ENCODE data around the gene SULT1A2.
"Not testable (repeated sequence)": the region's sequence is repeated elsewhere in the genome, so short reads cannot be mapped to it uniquely, and the experiment has no call there.

Gene SULT1A2

DNA sequence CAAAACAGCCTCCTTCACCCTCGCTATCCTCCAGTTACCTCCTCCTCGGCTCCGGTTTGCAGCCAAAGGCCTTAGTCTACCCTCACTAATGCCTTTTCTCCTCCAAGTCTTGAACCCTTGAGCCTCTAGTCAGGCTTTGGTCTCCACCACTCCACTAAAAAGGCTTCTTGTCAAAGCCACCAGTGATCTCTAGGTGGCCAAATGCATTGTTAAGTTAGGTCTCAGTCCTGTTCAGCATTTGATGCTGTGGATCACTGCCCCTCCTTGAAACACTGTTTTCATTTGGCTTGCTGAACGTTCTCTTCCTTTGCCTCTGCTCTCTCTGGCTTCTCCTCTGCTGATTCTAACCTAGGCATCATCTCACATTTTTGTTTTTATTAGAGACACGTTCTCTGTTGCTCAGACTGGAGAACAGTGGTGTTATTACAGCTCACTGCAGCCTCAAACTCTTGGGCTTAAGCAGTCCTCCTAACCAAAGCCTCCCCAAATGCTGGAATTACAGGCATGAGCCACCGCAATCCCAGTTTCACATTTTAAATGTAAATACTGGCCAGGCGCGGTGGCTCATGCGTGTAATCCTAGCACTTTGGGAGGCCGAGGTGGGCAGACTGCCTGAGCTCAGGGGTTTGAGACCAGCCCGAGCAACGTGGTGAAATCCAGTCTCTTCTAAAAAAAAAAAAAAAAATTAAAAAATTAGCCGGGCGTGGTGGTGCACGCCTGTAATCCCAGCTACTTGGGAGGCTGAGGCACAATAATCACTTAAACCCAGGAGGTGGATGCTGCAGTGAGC is 42.0 kb downstream of the SULT1A2 start:
- no peak for DNase-seq

DNA sequence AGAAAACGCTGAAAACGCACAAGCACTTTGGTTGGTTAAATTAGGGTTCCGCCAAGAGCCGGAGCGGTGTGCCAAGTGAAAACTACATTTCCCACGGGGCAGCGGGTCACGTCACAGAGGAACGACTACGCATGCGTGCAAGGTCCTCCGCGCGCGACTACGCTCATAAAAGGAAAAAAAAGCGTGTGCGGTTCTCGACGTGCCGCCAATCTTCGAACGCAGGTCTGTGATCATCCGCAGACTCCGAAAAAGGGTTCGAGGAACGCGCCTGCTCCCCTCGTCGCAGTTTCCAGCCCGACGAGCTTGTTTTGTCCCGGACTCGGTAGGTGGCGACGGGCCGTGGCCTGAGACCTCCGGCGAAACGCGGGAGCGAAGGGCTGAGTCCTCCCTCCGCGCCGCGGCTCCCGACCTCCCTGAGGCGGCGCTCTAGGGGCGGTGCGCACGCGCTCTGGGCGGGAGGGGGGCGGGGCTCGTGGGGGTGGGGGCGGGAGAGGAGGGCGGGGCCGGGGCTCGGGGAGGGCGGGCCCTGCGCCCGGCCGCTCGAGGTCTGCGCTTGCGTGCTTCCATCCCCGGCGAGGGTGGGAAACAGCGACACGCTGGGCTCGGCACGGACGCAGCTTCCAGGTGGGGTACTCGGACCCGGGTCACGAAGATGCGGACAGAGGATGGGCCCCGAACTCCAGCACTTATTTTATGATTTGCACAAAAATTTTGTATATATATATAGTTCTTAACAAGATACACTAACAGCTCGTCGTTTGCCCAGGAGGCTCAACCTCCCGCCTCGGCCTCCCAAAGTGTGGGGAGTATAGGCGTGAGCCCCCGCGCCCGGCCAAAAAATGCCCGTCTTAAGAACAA is 42.8 kb downstream of the SULT1A2 start, which contains the start of gene SGF29:
Gene SGF29, plus strand, starts transcription at position 145 of the 858 bp plus-strand sequence. CDS start 27,150 bp downstream, outside the sequence.
- DNase-seq = peak; percentile 84

DNA sequence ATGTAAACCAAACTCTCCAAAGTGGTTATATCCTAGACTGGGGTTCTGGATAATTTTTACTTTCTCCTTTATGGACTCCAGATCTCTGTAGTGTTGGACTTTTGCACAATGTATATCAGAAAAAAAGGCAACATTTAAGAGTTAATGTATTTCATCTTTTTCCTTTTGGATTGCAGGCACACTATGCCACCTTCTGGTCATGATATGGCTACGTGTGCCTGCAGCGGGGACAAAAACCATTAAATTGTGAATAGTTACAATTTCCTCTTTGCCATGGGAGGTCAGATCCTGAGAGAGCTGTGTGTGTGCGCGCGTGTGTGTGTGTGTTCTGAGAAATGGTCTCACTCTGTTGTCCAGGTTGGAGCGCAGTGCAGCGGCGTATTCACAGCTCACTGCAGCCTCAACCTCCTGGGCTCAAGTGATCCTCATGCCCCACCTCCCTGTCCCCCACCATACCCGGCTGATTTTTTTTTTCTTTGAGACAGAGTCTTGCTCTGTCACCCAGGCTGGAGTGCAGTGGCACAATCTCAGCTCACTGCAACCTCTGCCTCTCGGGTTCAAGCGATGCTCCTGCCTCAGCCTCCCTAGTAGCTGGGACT is 47.5 kb downstream of the SULT1A2 start:
- no peak for DNase-seq

DNA sequence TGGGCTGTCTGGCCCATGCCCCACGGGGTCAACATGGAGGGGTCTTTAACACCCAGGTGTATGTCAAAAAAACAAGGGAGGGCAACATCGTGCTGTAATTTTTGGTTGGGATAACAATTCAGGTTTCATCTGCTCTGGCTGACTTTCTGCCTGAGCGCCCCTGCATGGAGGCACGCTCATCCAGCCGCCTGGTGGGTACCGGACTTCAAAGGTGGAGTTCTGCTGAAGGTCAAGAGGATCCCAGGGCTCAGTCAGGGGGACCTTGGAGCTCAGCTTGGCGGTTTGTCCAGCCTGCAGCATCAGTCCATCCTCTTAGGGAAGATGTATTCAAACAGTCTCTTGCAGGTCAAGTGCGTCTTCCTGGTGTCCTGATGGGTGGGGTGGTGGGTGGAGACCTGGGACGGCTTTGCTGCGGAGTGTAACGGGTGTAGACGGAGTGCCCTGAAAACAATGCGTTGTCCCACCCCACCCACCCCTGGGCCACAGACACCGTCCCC is 48.5 kb downstream of the SULT1A2 start:
- no peak for DNase-seq

DNA sequence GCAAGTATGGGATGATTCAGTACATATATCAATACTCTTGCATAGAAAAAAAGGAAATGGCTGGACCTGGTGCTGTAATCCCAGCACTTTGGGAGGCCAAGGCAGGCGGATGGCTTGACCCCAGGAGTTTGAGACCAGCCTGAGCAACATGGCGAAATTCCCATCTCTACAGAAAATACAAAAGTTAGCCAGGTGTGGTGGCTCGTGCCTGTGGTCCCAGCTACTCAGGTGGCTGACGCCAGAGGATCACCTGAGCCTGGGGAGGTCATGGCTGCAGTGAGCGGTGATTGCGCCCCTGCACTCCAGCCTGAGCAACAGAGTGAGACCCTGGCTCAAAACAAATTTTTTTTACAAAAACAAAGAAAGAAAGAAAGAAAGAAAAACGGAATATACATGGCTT is 50.2 kb downstream of the SULT1A2 start:
- DNase-seq = no peak

DNA sequence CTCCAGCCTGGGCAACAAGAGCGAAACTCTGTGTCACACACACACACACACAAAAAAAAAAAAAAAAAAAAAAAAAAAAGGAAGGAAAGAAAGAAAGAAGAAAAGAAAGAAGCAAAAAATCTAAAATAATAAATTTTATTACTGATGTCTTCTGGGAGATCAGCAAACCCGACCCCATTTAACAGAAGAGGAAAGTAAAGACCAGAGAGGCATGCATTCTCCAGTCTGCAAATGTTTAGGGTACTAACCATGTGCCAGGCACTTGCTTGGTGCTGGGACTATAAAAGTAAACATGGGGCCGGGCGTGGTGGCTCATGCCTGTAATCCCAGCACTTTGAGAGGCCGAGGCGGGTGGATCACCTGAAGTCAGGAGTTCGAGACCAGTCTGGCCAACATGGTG is 50.9 kb downstream of the SULT1A2 start:
- DNase-seq = not testable (repeated sequence)

DNA sequence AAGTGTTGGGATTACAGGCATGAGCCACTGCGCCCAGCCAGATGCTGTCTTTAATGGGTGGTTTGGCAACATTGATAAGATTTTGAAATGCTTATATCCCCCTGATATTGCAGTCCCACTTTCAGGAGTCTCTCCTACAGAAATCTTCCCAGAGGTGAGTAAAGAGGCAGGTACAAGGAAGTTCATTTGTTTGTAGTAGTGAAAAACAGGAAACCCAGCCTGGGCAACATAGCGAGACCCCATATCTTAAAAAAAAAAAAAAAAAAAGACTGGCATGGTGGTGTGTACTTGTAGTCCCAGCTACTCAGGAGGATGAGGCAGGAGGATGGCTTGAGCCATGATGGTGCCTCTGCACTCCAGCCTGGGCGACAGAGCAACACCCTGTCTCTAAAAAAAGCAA is 51.9 kb downstream of the SULT1A2 start:
- DNase-seq = no peak

DNA sequence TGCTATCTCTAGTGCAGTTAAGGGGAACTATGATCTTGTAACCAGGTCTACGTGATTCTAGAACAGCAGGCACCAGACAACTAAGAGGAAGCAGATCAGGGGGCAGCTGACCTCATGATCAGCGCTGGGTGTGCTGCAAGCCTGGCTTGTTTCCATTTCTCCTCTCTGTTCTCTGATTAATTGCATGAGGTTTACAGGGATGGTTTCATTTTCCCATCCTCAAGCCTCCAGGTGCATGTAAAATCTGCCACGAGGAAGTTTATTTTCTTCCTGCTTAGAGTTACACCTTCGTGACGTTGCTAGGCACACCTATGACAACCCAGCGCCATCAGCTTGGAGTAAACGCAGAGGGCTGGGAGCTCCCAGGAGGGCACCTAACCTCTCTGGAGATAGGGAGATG is 53.8 kb downstream of the SULT1A2 start:
- peak; percentile 83 for DNase-seq

DNA sequence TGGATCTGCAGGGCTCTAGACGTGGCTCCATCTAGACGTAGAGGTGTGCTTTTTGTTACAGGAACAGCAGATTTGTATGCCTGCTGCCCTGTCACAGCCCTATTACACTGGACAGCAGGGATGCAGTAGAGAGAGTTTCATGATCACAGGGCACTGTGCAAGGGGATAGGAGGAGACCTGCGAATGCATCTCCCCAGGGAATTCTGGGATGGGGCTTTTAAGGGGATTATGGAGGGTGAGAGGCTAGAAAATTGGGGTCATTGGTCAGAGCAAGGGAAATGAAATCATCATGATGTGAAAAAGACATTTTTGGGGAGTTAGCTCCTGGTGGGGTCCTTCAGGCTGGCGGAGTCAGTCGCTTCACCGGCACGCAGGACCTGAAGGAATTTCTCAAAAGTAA is 54.2 kb downstream of the SULT1A2 start:
- no peak for DNase-seq

Data from NCI-H2029 (cell line).